GM12872 (cell line): ENCODE results near the gene PTK7.

ENCODE experiments used
- TF ChIP-seq, protein P1 (sequence below): IDR thresholded peaks from 3 replicates; pipeline ENCODE4 v1.5.1; 2011; ENCODE audit warnings: low read depth, mild to moderate bottlenecking, low read length, moderate library complexity; ENCODE audit not compliant: insufficient read depth

Gene PTK7

GRCh38 chr6:43047998-43048397 is 28.1 kb upstream of the PTK7 start:
- TF ChIP-seq, protein P1, sequence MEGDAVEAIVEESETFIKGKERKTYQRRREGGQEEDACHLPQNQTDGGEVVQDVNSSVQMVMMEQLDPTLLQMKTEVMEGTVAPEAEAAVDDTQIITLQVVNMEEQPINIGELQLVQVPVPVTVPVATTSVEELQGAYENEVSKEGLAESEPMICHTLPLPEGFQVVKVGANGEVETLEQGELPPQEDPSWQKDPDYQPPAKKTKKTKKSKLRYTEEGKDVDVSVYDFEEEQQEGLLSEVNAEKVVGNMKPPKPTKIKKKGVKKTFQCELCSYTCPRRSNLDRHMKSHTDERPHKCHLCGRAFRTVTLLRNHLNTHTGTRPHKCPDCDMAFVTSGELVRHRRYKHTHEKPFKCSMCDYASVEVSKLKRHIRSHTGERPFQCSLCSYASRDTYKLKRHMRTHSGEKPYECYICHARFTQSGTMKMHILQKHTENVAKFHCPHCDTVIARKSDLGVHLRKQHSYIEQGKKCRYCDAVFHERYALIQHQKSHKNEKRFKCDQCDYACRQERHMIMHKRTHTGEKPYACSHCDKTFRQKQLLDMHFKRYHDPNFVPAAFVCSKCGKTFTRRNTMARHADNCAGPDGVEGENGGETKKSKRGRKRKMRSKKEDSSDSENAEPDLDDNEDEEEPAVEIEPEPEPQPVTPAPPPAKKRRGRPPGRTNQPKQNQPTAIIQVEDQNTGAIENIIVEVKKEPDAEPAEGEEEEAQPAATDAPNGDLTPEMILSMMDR, result no peak

- TF ChIP-seq, protein P1, result no peak
These were observed 25.1 kb upstream of the PTK7 start for GRCh38 chr6:43050981-43051380.

- TF ChIP-seq, protein P1, result no peak
These were observed 23.8 kb upstream of the PTK7 start for GRCh38 chr6:43052225-43052841.

DNA sequence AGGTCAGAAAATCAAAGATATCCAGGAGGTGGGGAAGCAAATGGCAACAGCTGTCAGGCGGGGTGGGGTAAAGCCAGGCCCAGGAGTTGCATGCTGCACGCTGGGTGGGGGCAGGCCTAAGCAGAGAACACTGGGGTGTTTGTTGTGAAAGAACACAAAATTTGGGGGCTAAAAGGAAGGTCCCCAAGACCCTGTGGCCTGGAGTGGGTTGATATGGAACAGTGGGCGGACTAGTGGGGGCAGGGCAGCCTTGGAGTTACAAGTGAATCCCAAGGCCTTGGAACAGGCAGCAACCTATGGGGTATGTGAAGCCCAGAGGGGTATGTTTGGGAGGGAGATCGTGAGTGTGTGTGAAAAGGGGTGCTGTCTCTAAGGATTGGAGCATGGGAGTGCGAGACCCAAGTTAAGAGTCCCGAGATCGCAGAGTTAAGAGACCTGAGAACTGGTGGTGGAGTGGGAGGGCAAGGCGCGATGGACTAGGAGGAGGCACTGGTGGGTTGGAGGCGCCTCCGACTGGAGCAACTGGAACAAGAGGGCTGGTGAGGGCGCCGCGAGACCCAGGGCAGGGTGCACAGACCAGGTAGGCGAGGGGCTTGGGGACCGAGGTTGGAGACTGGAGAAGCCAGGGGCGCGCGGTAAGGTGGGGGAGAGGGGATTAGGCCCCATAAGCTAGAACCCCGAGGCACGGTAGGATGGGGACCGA is 23.1 kb upstream of the PTK7 start:
- TF ChIP-seq, protein P1, result no peak

- TF ChIP-seq, protein P1, result no peak
These were observed 22.4 kb upstream of the PTK7 start, which contains the start of gene CUL7 for GRCh38 chr6:43053545-43054205. Gene CUL7, minus strand, starts transcription at chr6:43053851. Its CDS starts 1,063 bp downstream, at chr6:43052788.

DNA sequence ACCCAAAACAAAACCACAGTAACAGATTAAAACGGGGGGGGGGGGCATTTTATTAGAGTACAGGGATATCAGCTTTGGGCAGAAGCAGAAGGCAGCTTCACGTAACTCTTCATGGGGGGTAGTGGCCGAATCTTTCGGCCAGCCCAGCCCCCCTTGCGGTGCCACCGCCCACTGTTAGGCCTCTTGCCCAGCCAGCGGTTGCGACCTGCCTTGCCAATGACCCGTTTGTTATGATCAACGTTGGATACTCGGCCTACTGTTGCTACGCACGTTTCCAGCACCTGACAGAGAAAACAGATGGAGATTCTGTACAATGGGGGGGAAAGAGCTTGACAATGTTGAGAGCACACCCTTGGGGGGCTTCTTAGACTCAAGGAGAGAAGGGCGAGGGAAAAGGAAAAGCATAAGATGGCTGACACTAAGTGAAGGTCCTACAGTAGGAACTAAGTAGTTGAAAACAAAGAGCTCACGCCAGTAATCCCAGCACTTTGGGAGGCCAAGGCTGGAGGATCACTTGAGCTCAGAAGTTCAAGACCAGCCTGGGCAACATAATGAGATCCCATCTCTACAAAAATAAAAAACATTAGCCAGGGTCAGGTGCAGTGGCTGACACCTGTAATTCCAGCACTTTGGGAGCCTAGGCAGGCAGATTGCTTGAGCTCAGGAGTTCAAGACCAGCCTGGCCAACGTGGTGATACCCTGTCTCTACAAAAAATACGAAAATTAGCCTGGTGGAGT is 21.7 kb upstream of the PTK7 start:
- TF ChIP-seq, protein P1, result no peak

DNA sequence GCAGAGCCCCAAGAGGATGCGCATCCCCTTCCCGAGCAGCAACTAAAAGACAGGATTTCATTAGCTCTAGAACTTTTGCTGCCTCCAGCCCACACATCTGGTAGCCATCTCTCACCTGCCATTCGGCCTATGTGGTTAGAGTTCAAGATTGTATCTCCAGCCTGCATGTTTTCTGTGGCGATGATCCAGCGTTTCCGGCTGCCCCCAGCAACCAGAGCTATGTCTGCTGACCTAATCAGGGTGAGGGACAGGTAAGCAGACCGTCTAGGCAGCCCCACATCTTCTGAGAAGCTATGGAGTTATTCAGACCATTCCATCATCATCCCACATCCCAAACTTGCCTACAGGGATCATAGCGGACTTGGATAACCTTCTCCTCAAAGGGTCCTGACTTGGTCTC is 20.1 kb upstream of the PTK7 start:
- TF ChIP-seq, protein P1, result no peak
